ENCODE measurements around the gene NT5C3A.
"Not testable (repeated sequence)": the region's sequence is repeated elsewhere in the genome, so short reads cannot be mapped to it uniquely, and the experiment has no call there.

DNA sequence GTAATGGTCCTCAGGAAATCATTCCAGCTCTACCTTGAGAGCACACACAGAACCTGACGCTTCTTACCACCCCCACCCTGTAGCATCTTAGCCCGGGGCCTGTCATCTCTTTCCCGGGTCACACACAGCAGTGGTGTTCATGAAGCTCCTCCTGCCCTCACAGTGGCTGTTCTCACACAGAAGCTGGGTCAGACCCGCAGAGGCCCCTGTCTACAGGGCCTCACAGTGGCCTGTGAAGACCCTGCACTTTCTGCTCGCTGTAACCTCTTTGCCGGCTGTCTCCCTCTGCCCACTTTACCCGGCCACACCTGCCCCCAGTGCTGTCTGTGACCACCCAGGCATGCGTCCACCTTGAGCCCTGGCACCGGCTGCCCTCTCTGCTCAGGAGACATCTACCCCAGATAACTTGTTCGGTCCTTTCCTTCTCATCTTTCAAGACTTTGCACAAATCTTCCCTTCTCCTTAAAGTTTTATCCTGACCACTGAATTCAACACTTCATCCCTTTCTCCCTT is 58.4 kb downstream of the NT5C3A start:
- TF ChIP-seq PHF21A (IDR thresholded peaks at IDR 0.05; ENCODE audit: borderline replicate concordance, low read depth); GABPA (tag; conservative IDR thresholded peaks at IDR 0.05; ENCODE audit: low read depth); POLR2AphosphoS5 (IDR thresholded peaks at IDR 0.05; ENCODE audit: control insufficient read depth, insufficient read depth, low read depth, low read length); CBX3 (IDR thresholded peaks at IDR 0.05; ENCODE audit: borderline replicate concordance in 1 of 2, low read length in 2 of 2); SAFB2 (IDR thresholded peaks at IDR 0.05; ENCODE audit: borderline replicate concordance, low read depth, low read length, severe bottlenecking); MAZ (CRISPR knock-in tag; conservative IDR thresholded peaks at IDR 0.05 in 1 of 2, IDR thresholded peaks at IDR 0.05 in 1 of 2); FOXJ3 (CRISPR knock-in tag; IDR thresholded peaks at IDR 0.05); MTA2 (IDR thresholded peaks at IDR 0.05; ENCODE audit: low read depth); CBX8 (IDR thresholded peaks at IDR 0.05; ENCODE audit: borderline replicate concordance, extremely low read depth, low read depth, low read length, poor library complexity, severe bottlenecking); ZNF3 (CRISPR knock-in tag; IDR thresholded peaks at IDR 0.05); EZH2 (IDR thresholded peaks at IDR 0.05; ENCODE audit: borderline replicate concordance, low read depth, low read length): not testable (repeated sequence)
- TF ChIP-seq, protein P1, sequence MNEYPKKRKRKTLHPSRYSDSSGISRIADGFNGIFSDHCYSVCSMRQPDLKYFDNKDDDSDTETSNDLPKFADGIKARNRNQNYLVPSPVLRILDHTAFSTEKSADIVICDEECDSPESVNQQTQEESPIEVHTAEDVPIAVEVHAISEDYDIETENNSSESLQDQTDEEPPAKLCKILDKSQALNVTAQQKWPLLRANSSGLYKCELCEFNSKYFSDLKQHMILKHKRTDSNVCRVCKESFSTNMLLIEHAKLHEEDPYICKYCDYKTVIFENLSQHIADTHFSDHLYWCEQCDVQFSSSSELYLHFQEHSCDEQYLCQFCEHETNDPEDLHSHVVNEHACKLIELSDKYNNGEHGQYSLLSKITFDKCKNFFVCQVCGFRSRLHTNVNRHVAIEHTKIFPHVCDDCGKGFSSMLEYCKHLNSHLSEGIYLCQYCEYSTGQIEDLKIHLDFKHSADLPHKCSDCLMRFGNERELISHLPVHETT (CRISPR knock-in tag; conservative IDR thresholded peaks at IDR 0.05 in 1 of 2, IDR thresholded peaks at IDR 0.05 in 1 of 2), result not testable (repeated sequence)
- TF ChIP-seq, protein P2, sequence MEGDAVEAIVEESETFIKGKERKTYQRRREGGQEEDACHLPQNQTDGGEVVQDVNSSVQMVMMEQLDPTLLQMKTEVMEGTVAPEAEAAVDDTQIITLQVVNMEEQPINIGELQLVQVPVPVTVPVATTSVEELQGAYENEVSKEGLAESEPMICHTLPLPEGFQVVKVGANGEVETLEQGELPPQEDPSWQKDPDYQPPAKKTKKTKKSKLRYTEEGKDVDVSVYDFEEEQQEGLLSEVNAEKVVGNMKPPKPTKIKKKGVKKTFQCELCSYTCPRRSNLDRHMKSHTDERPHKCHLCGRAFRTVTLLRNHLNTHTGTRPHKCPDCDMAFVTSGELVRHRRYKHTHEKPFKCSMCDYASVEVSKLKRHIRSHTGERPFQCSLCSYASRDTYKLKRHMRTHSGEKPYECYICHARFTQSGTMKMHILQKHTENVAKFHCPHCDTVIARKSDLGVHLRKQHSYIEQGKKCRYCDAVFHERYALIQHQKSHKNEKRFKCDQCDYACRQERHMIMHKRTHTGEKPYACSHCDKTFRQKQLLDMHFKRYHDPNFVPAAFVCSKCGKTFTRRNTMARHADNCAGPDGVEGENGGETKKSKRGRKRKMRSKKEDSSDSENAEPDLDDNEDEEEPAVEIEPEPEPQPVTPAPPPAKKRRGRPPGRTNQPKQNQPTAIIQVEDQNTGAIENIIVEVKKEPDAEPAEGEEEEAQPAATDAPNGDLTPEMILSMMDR (IDR thresholded peaks at IDR 0.05 in 2 of 3, conservative IDR thresholded peaks at IDR 0.05 in 1 of 3; ENCODE audit: insufficient read depth in 2 of 3, low read depth in 1 of 3, low read length in 3 of 3), result not testable (repeated sequence)
